H1 (cell line): ENCODE data around the gene RNF44. TPM values are rescaled to one million over a fixed set of nuclear protein-coding genes. Genes with fewer than 3 reads are reported as not detected.

Experiments
- CTCF ChIA-PET: fragments of 300-600 bp; sonication (Branson Sonifier 250); formaldehyde crosslinking; loops from one replicate; lab custom pipeline; 2021; ENCODE audit not compliant: partially characterized antibody; lab: Charles Lee
- POLR2A ChIA-PET: fragments of 300-600 bp; sonication (Branson Sonifier 250); formaldehyde crosslinking; loops from one replicate; lab custom pipeline; 2021; ENCODE audit warnings: inconsistent platforms; ENCODE audit not compliant: partially characterized antibody; lab: Charles Lee
- DNase-seq, 2 experiments: peaks; one replicate each; pipeline versions ENCODE4 v3.0.0 to v3.0.0-alpha.2; 2010 to 2022; ENCODE audit warnings: low spot score in 2 of 2, low read depth in 1 of 2, mixed read lengths in 1 of 2
- FAIRE-seq: peaks from 2 replicates; lab custom pipeline; 2011; peaks lifted over from hg19 to GRCh38; lab: Jason Lieb, UNC
- H2AFZ ChIP-seq: 2 replicates; pipeline ENCODE4 v1.8.1; 2012; ENCODE audit warnings: low read length, inconsistent platforms
- H2AK5ac ChIP-seq: 2 replicates; pipeline ENCODE4 v1.6.1; 2013; ENCODE audit warnings: low read depth, low read length
- H2BK120ac ChIP-seq: replicated peaks from 2 replicates; pipeline ENCODE3; 2013; ENCODE audit warnings: low read depth, low read length, inconsistent platforms
- H2BK12ac ChIP-seq: 2 replicates; pipeline ENCODE4 v1.6.1; 2013; ENCODE audit warnings: low read depth, low read length
- H2BK15ac ChIP-seq: 2 replicates; pipeline ENCODE4 v1.6.1; 2013; ENCODE audit warnings: low read length
- H2BK20ac ChIP-seq: 2 replicates; pipeline ENCODE4 v1.6.1; 2013; ENCODE audit warnings: low read length
- H2BK5ac ChIP-seq: 2 replicates; pipeline ENCODE4 v1.6.1; 2013; ENCODE audit warnings: low read depth, low read length
- H3K14ac ChIP-seq: 2 replicates; pipeline ENCODE4 v1.6.1; 2013; ENCODE audit warnings: inconsistent platforms; ENCODE audit not compliant: insufficient read length
- H3K18ac ChIP-seq: 2 replicates; pipeline ENCODE4 v1.6.1; 2013; ENCODE audit warnings: low read length; ENCODE audit errors: extremely low read depth
- H3K23ac ChIP-seq: 2 replicates; pipeline ENCODE4 v1.6.1; 2013; ENCODE audit warnings: inconsistent platforms; ENCODE audit not compliant: insufficient read length
- H3K23me2 ChIP-seq: 2 replicates; pipeline ENCODE4 v1.6.1; 2013; ENCODE audit warnings: low read depth, low read length
- H3K27ac ChIP-seq: 2 replicates; pipeline ENCODE4 v1.6.1; 2011; ENCODE audit warnings: low read depth, low read length, inconsistent platforms
- H3K27me3 ChIP-seq, 4 experiments: replicated peaks in 1 of 4; 1 replicate in 1 of 4; 2 replicates in 3 of 4; pipeline versions ENCODE4 v1.6.1 to v1.8.1; 2011 to 2013; ENCODE audit warnings: low read length in 3 of 4, mild to moderate bottlenecking in 3 of 4, inconsistent platforms in 2 of 4, mixed read lengths in 2 of 4, moderate library complexity in 1 of 4; ENCODE audit not compliant: control insufficient read depth in 3 of 4, insufficient read depth in 3 of 4; ENCODE audit errors: extremely low read depth in 1 of 4
- H3K36me3 ChIP-seq, 4 experiments: 2 replicates each; pipeline versions ENCODE4 v1.6.1 to v1.8.1; 2011 to 2013; ENCODE audit warnings: mild to moderate bottlenecking in 4 of 4, low read length in 3 of 4, moderate library complexity in 2 of 4, control low read depth in 1 of 4, inconsistent platforms in 1 of 4; ENCODE audit not compliant: insufficient read depth in 4 of 4, control insufficient read depth in 2 of 4
- H3K4ac ChIP-seq: replicated peaks from 2 replicates; pipeline ENCODE3; 2013; ENCODE audit warnings: low read length, low read depth, mixed read lengths, inconsistent platforms; ENCODE audit not compliant: insufficient read length
- H3K4me1 ChIP-seq, 4 experiments: replicated peaks in 1 of 4; 1 replicate in 1 of 4; 2 replicates in 3 of 4; pipeline versions ENCODE4 v1.6.1 to v1.8.1; 2011 to 2013; ENCODE audit warnings: low read length in 3 of 4, inconsistent platforms in 2 of 4, mixed read lengths in 1 of 4; ENCODE audit not compliant: insufficient read depth in 4 of 4, control insufficient read depth in 3 of 4
- H3K4me2 ChIP-seq, 2 experiments: 2 replicates each; pipeline versions ENCODE4 v1.6.1 to v1.8.1; 2011 to 2013; ENCODE audit warnings: low read depth in 2 of 2, low read length in 2 of 2, control low read depth in 1 of 2, inconsistent platforms in 1 of 2, mild to moderate bottlenecking in 1 of 2; ENCODE audit not compliant: insufficient read depth in 1 of 2
- H3K4me3 ChIP-seq, 4 experiments: fragments of 200-600, 300-600 bp in 1 of 4; sonication (generic), shearing (Covaris generic), sonication (Bioruptor Twin) in 1 of 4; 2 replicates each; pipeline versions ENCODE4 v1.5.1 to v1.8.1; 2011 to 2016; ENCODE audit warnings: low read length in 4 of 4, low read depth in 3 of 4, control low read depth in 2 of 4, inconsistent platforms in 2 of 4, mild to moderate bottlenecking in 2 of 4, mixed read lengths in 1 of 4, moderate library complexity in 1 of 4; ENCODE audit not compliant: insufficient read depth in 2 of 4; ENCODE audit errors: extremely low read depth in 1 of 4
- H3K56ac ChIP-seq: replicated peaks from 2 replicates; pipeline ENCODE3; 2013; ENCODE audit warnings: low read depth, mild to moderate bottlenecking, mixed read lengths, low read length, inconsistent platforms; ENCODE audit not compliant: insufficient read length
- H3K79me1 ChIP-seq: 2 replicates; pipeline ENCODE4 v1.6.1; 2013; ENCODE audit warnings: low read depth, low read length, control low read depth
- H3K79me2 ChIP-seq, 2 experiments: 2 replicates each; pipeline versions ENCODE4 v1.6.1 to v1.8.1; 2012 to 2013; ENCODE audit warnings: low read length in 2 of 2, mild to moderate bottlenecking in 2 of 2, inconsistent platforms in 1 of 2; ENCODE audit not compliant: insufficient read depth in 2 of 2, control insufficient read depth in 1 of 2
- H3K9ac ChIP-seq, 4 experiments: replicated peaks in 1 of 4; 1 replicate in 1 of 4; 2 replicates in 3 of 4; pipeline versions ENCODE4 v1.6.1 to v1.8.1; 2011 to 2013; ENCODE audit warnings: low read depth in 3 of 4, low read length in 3 of 4, control low read depth in 2 of 4, mild to moderate bottlenecking in 2 of 4, moderate library complexity in 2 of 4, inconsistent platforms in 1 of 4; ENCODE audit errors: extremely low read depth in 1 of 4
- H3K9me3 ChIP-seq, 2 experiments: 2 replicates each; pipeline versions ENCODE4 v1.6.1 to v1.8.1; 2012 to 2013; ENCODE audit warnings: mild to moderate bottlenecking in 2 of 2, moderate library complexity in 2 of 2, control low read depth in 1 of 2, inconsistent platforms in 1 of 2, low read depth in 1 of 2, low read length in 1 of 2, mixed read lengths in 1 of 2; ENCODE audit not compliant: insufficient read depth in 2 of 2
- H4K20me1 ChIP-seq, 2 experiments: replicated peaks in 1 of 2; 2 replicates each; pipeline versions ENCODE3 to v1.8.1; 2011 to 2013; ENCODE audit warnings: inconsistent platforms in 2 of 2, low read length in 2 of 2, mild to moderate bottlenecking in 1 of 2; ENCODE audit not compliant: insufficient read depth in 2 of 2, control insufficient read depth in 1 of 2
- H4K5ac ChIP-seq: 2 replicates; pipeline ENCODE4 v1.6.1; 2013; ENCODE audit warnings: low read length, low read depth, mixed read lengths, inconsistent platforms; ENCODE audit not compliant: insufficient read length
- H4K8ac ChIP-seq: 2 replicates; pipeline ENCODE4 v1.8.0; 2013; ENCODE audit warnings: mild to moderate bottlenecking, moderate library complexity, low read length, inconsistent platforms; ENCODE audit not compliant: insufficient read depth; ENCODE audit errors: extremely low read depth
- H4K91ac ChIP-seq: replicated peaks from 2 replicates; pipeline ENCODE3; 2013; ENCODE audit warnings: low read length, mixed read lengths, inconsistent platforms; ENCODE audit not compliant: insufficient read length
- BRCA1 ChIP-seq: IDR thresholded peaks from 2 replicates; pipeline ENCODE4 v1.6.1; 2012; ENCODE audit warnings: low read depth, low read length, improper control_type of control experiment
- NRF1 ChIP-seq: IDR thresholded peaks from 2 replicates; pipeline ENCODE4 v1.6.1; 2011; ENCODE audit warnings: mild to moderate bottlenecking, low read depth, low read length, improper control_type of control experiment
- SP4 ChIP-seq: IDR thresholded peaks from 2 replicates; pipeline ENCODE4 v1.6.1; 2012; ENCODE audit warnings: low read length, inconsistent platforms
- TBP ChIP-seq: IDR thresholded peaks from 2 replicates; pipeline ENCODE4 v1.6.1; 2011; ENCODE audit warnings: low read depth, low read length, improper control_type of control experiment
- YY1 ChIP-seq: IDR thresholded peaks from 2 replicates; pipeline ENCODE4 v1.6.1; 2011; ENCODE audit warnings: low read depth, mild to moderate bottlenecking, low read length
- WGBS, 2 experiments: shearing (Covaris generic) in 1 of 2; methylation state at CpG; one replicate each; pipeline versions ENCODE4 v1.1.6 to v1.1.7; 2013 to 2015; ENCODE audit warnings: low lambda C conversion rate in 2 of 2, mixed read lengths in 2 of 2, inconsistent platforms in 1 of 2, low coverage in 1 of 2, missing lambda C conversion rate in 1 of 2; ENCODE audit not compliant: insufficient replicate concordance in 2 of 2, insufficient coverage in 1 of 2, insufficient read length in 1 of 2; ENCODE audit errors: extremely low coverage in 1 of 2, missing lambda C conversion rate in 1 of 2; 5-methylcytosine and 5-hydroxymethylcytosine counted together
- polyA plus RNA-seq, 7 experiments: library from polyadenylated mRNA; depleted of rRNA in 3 of 7; stranded (reverse) in 5 of 7; unstranded in 2 of 7; fragments of >200 nt in 5 of 7; fragments of 200-250 nt in 2 of 7; gene quantifications; 1 replicate in 5 of 7; 2 replicates in 1 of 7; 4 replicates in 1 of 7; pipeline versions ENCODE4 v1.2.1 to v1.2.3, GENCODE V29; 2011 to 2013; ENCODE audit warnings: missing spikeins in 2 of 7, mixed read lengths in 2 of 7
- total RNA-seq: library from RNA; stranded (reverse); fragmentation: NEBNext Ultra II Directional; extraction: Animal tissue kit (Norgen Biotek cat#: 25700); gene quantifications from 2 replicates; pipeline ENCODE4 v1.2.1, GENCODE V29; 2021

Gene RNF44
- total and polyA plus RNA-seq, 2 of the 8 experiments (the other 6 are each of a cell fraction or from before 2014, with no cell fraction given): 54.7 to 164 TPM

DNA sequence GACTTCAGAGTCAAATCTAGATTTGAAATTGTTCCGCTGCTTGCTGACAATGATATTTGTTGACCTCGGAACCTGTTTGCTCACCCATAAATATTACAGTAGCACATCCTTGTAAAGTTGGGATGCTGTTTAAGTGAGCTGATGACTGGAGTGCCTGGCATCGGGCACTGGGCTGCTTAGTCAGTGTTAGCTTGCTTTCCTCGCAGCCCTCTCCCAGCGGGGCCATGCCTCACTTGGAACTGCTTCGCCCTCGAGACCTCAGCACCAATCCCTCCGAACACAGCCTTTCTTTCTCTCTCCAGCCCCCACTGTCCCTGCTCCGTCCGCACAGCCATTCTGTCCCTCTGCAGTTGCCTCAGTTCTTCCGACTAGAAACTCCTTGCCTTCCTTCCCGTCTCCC is 23.4 kb downstream of the RNF44 start:
- no peaks in the 10 kb centered on the region for H3K79me2 ChIP-seq
- ChIA-PET POLR2A (interaction anchor here (1.1 to 26.0 kb wide), 3 partner anchors 9 to 126 kb away, joined by 3 to 458 read pairs (median 7); partner anchors contain the start of genes NOP16 and RNF44), CTCF (interaction anchor here (0.6 to 1.1 kb wide), 2 partner anchors 56 to 71 kb away, joined by 3 read pairs; no protein-coding TSS in a partner anchor)
- TF ChIP-seq YY1: no peak
- TF ChIP-seq BRCA1: no peak
- TF ChIP-seq SP4: no peak
- TF ChIP-seq TBP: no peak
- TF ChIP-seq NRF1: no peak

More for the DNA sequence above, 23.4 kb downstream of the RNF44 start:
- no peak overlapping the region for H3K56ac ChIP-seq
- H2AK5ac ChIP-seq: no peak overlapping the region
- no peak overlapping the region for H3K4me3 ChIP-seq
- H3K23ac ChIP-seq: no peak overlapping the region
- no peak for DNase-seq
- peak overlapping the region; percentile 83; the same call in 1 of the 2 replicates for H3K18ac ChIP-seq
- H3K36me3 ChIP-seq: peaks cover 0 to 6% (median 0%) of the 10 kb centered on the region in 4 experiments; a peak in 2 of 8 replicates
- no peak overlapping the region for H3K4ac ChIP-seq
- no peak overlapping the region for H2BK120ac ChIP-seq
- no peak overlapping the region for H4K91ac ChIP-seq
- no peak overlapping the region for H4K5ac ChIP-seq
- no peaks in the 10 kb centered on the region for H3K9me3 ChIP-seq
- H4K8ac ChIP-seq: 0 out of 2 replicates have a peak overlapping the region, but pooled peaks have one; percentile 47
- no peak overlapping the region for H2BK15ac ChIP-seq
- H3K27ac ChIP-seq: no peak overlapping the region
- H2BK5ac ChIP-seq: no peak overlapping the region
- no peak overlapping the region for H3K4me2 ChIP-seq
- no peak overlapping the region for H3K9ac ChIP-seq
- no peak overlapping the region for H2BK20ac ChIP-seq
- no peaks in the 10 kb centered on the region for H3K79me1 ChIP-seq
- FAIRE-seq: no peak
- H3K23me2 ChIP-seq: 0 out of 2 replicates have a peak, but pooled peaks cover 3% of the 10 kb centered on the region
- H2AFZ ChIP-seq: no peak overlapping the region
- no peaks in the 10 kb centered on the region; a peak in 2 of 7 replicates for H3K27me3 ChIP-seq
- H4K20me1 ChIP-seq: peaks cover 0 to 1% of the 10 kb centered on the region in 2 experiments
- peak overlapping the region; percentile 87; the same call in 1 of the 2 replicates for H2BK12ac ChIP-seq
- no peaks in the 10 kb centered on the region for H3K4me1 ChIP-seq
- no peak overlapping the region for H3K14ac ChIP-seq
- WGBS, 2 experiments: 92% methylated on average over 12 of the region's 12 CpGs; no CpG with 5 or more reads in 1 of the 2 experiments
